GM10847 (cell line): ENCODE results near the gene LHX2.

Source experiments
- POLR2A ChIP-seq: IDR thresholded peaks from 2 replicates; pipeline ENCODE4 v1.6.1; 2011; ENCODE audit not compliant: insufficient read length; ENCODE audit errors: extremely low read depth

The LHX2 gene

DNA sequence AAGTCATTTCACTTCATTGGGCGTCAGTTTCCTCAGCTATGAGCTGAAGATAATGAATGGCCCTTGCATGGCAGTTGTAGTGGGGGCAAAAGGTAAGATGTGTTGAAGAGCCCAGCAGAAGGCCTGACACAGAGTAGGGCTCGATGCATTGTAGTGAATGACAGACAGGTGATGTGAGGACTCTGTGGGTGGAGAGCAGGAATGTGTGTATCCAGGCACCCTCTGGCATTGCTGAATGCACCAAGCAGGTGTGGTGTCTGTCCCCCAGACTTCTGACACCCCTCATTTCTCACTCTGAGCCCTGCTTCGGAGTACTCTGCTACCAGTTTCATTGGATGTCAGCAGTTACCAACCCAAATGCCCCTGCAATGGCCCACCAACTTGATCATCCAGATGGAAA lies 22.4 kb downstream of the LHX2 start:
- TF ChIP-seq POLR2A = no peak

- no peak for TF ChIP-seq POLR2A
Measured at GRCh38 chr9:124035001-124035650, 23.6 kb downstream of the LHX2 start.

DNA sequence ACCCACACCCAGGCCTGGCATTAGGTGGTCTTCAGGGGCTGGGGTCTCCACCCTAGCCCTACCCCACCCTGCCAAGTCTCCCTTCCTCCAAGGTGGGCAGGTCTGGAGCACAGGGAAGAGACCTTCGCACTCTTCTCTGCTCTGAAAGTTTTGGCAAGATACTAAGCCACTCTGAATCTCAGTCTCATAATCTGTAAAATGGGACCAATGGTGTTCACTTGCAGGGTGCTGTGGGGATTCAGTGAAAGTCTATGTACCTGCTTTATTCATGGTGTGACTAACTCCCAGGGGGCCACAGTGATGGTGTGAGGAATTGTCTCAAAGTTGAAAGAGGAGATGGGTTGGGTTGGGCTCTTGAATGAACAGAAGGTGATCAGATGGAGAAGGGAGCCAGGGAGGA lies 25.0 kb downstream of the LHX2 start:
- TF ChIP-seq POLR2A = no peak

DNA sequence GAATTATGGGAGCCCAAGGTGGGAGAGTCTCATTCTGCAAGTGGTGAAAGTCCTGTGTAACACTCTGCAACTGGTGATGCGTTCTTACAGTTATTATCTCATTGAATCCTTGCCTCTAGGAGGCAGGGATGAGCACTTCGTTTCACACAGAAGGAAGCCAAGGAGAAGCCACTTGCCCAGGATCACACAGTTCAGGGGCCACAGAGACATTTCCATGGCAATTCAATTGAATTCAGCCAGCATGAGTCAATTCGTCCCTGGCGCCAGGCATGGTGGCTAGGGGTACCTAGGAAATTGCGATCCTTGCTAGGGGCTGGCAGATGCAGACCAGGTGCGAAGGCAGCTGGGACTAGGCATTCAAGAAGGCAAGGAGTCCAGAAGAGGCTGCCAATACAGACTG lies 26.2 kb downstream of the LHX2 start:
- TF ChIP-seq POLR2A = no peak

- no peak for TF ChIP-seq POLR2A
Measured at GRCh38 chr9:124038239-124038638, 26.7 kb downstream of the LHX2 start.

DNA sequence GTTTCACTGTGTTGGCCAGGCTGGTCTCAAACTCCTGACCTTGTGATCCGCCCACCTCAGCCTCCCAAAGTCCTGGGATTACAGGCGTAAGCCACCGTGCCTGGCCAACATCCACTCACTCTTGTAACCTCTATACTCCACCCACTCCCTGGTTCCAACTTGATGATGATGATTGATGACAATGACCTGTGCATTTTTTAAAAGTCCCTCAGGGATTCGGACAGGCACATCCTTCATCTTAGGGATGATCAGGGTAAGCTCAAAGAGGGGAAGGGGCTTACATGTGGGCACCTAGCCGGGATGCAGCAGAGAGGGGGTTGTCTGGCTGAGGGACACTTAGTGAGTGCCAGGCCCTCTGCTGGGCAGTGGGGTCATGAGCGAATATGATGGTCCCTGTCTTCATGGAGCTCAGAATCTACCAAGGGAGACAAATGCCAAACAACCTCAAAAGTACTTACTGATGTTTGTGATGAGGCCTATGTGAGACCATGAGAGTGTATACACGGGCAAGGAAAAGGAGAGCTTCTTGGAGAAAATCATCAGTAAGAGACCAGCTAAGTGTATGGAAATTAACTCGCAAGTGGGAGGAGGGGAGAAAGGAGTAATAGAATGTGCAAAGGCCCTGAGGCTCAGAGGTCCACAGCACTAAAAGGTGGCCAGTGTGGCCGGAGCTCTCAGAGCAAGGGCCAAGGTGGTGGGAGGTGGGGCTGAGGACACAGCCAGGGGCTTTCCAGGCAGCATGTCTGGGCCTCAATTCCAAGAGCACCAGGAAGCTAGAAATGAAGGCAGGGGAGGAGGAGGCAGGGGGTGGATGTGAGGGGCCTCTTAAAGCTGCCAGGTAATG lies 27.4 kb downstream of the LHX2 start:
- TF ChIP-seq POLR2A = no peak

DNA sequence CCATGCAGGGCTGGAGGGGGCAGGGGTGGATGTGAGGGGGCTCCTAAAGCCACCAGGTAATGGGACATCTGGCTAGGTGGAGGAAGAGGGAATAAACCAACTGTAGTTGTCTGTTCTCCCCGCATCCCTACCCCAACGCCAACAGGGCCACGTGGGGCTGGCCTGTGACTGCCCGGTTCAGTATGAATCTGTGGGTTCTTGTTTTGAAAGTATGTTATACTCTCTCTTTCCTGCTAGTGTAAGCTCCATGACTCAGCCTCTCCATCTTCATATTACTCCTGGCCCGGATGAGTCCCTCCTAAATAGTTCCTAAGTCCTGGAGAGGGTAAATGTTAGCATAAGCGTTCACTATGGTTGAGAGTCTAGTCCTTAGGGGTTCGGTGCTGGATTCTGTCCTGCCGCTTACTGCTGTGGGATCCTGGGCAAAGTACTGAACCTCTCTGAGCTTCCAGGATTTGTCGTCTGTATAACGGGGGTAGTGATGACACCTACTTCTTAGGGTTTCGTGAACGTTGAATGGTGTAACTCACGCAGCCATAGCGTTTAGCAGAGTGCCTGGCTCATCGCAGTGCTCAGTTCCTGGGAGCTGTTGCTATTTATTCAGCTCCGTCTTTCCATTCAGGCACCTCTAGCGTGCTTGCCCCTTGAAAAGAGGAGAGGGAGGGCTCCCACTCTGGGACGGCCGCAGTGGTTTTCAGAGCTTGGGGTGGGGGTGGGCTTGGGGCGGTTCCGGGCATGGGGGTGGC lies 28.8 kb downstream of the LHX2 start:
- no peak for TF ChIP-seq POLR2A

DNA sequence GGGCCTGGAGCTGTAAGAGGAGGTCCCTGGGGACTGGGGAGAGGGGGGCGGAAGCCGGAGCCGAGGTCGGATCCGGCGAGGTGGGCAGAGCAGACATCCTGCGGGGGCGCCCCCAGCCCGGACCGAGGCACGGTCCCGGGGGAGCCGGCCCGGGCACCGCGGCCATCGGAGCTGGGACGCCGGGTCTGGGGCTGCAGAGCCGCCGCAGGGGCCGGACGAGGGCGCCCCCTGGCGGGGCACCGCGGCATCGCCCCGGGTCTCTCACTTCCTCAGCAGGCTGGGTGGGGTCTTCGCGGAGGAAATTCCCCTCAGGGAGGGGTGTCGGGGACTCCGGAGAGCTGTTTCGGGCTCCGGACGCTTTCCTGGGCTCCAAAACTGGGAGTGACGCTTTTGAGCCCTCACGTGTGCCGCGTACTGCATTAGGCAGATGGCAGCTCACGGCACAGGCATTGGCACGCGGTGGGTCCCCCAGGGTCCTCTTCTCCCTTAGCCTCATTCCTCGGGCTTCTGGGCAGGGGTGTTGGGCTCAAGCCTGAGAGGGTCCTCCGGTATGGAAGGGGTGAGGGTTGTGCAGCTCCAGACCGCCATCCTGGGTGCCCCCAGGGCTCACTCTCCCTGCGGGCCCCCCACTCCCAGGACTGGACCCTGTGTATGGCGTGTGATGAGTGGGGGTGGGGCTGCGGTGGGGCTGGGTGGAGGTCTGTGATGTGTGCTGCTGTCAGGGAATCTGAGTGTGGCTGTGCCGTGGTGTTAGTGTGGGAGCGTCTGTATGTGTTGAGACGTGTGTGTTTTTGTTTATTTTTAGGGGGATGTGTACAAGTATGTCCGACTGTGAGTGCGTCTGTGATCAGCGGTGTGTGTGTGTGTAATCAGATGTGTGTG lies 29.6 kb downstream of the LHX2 start:
- no peak for TF ChIP-seq POLR2A

GRCh38 chr9:124041817-124042116 lies 30.2 kb downstream of the LHX2 start:
- no peak for TF ChIP-seq POLR2A

GRCh38 chr9:124042201-124042721 lies 30.7 kb downstream of the LHX2 start:
- TF ChIP-seq POLR2A = no peak

GRCh38 chr9:124044448-124044847 lies 32.9 kb downstream of the LHX2 start:
- no peak for TF ChIP-seq POLR2A

DNA sequence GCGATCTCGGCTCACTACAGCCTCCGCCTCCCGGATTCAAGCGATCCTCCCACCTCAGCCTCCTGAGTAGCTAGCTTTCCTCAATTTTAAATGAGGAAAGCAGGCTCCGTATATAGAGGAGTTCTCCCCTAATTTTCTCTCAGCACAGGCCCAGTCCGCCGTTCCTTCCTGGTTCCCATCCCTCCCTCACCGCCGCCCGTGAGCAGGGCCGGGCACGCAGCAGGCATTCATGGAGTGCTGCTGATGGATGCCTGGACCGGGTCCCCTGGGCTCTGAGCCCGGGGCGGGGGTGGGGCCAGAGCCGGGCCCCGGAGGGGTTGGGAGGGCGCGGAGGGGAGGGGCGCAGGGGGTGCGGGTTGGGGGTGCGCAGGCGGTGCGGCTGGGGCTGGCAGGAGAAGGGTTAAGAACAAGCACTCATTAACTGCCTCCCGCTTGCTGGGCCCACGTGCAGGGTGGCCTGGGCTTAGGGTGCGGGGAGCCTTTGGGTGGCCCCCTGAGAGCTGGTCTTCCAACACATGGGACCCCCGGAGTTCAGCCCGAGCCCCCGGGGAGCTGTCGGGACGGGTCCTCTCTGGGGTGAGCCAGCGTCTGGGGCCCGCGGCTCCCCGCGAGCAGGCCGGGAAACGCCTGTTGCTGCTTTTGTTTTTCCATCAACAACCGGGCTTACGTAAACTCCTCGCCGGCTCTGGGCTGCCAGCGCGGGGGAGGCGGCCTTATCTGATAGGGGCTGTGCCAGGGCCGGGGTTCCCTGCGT lies 33.7 kb downstream of the LHX2 start:
- no peak for TF ChIP-seq POLR2A

- TF ChIP-seq POLR2A = no peak
Measured at GRCh38 chr9:124045830-124046177, 34.2 kb downstream of the LHX2 start.

GRCh38 chr9:124046189-124046588 lies 34.6 kb downstream of the LHX2 start:
- TF ChIP-seq POLR2A = no peak
